GM12801 (cell line): ENCODE data around the gene FGGY.

Experiments used
- TF ChIP-seq, protein P1 (sequence below): IDR thresholded peaks from one replicate; pipeline ENCODE4 v1.5.1; 2011; ENCODE audit warnings: control low read depth; ENCODE audit not compliant: insufficient read length; ENCODE audit errors: extremely low read depth

FGGY gene

GRCh38 chr1:59779949-59780348, 483.1 kb downstream of the FGGY start:
- TF ChIP-seq, protein P1, sequence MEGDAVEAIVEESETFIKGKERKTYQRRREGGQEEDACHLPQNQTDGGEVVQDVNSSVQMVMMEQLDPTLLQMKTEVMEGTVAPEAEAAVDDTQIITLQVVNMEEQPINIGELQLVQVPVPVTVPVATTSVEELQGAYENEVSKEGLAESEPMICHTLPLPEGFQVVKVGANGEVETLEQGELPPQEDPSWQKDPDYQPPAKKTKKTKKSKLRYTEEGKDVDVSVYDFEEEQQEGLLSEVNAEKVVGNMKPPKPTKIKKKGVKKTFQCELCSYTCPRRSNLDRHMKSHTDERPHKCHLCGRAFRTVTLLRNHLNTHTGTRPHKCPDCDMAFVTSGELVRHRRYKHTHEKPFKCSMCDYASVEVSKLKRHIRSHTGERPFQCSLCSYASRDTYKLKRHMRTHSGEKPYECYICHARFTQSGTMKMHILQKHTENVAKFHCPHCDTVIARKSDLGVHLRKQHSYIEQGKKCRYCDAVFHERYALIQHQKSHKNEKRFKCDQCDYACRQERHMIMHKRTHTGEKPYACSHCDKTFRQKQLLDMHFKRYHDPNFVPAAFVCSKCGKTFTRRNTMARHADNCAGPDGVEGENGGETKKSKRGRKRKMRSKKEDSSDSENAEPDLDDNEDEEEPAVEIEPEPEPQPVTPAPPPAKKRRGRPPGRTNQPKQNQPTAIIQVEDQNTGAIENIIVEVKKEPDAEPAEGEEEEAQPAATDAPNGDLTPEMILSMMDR, result no peak

DNA sequence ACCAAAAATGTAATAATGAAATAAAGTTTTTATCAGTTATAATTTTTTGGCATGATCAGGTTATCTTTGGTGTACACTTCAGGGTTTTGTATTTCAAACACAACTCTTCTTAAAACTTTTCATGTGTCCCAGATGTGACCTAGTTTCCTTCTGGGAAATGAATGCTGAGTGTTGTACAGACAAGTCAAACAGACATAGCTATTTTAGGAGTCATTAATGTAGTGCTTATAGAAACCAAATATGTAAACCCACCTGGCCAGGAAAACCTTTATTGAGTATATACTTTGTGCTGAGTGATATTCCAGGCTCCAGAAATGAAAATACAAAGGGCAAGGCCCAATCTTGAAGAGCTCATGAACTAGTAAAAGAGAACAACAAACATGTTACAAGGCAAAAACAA, 491.9 kb downstream of the FGGY start:
- TF ChIP-seq, protein P1, result no peak

- TF ChIP-seq, protein P1, result no peak
Measured at GRCh38 chr1:59798600-59798999, 501.7 kb downstream of the FGGY start.

DNA sequence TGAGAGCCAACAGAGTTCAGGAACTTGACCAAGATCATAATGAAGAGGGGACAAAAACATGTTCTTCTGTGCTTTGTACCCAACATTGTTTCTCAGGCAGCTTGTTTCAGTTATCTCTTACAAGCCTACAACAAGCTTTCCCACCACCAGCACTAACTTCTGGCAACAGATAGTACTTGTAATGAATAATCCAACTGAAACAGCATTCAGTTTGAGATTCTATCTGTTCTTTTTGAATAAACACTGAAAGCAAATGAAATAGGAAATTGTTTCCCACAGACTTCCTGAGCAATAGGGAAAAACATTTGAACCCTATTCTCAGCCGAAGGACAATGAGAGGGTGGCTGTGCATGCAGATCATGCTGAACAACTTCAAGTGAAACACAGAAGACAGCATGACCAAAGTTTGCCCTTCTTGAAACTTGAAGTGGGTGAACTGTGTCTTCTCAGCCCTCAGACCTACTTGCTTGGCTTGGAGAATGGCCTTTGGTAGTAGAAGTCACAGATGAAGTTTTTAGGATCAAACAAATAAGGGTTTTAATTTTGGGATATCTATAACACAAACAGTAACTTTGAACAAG, 506.7 kb downstream of the FGGY start:
- TF ChIP-seq, protein P1, result no peak

- TF ChIP-seq, protein P1, result no peak
Measured at GRCh38 chr1:59804301-59804700, 507.4 kb downstream of the FGGY start.

DNA sequence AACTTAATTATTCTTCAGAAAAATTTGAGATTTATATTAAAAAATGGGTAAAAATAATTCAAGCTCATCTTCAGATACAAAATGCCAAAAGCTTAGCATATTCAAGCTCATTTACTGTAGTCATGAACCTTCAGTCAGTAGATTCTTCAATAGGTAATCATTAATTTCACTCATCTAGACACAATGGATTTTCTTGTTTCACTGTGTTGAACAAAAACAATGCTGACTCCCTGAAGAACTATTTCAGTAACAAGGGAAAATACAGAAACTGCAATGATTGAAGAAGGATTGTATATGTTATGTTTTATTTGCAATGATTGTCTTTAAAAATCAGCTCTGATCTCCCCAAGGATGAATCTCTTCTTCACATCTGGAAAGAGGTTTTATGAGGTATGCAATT, 508.7 kb downstream of the FGGY start:
- TF ChIP-seq, protein P1, result no peak
